NCI-H2107 (cell line): ENCODE data around the gene POLR3GL.

Experiments
- DNase-seq: peaks from one replicate; lab custom pipeline; 2025; lab: John Stamatoyannopoulos, UW

Gene POLR3GL

GRCh38 chr1:145977016-145977415 is 12.5 kb downstream of the POLR3GL start:
- DNase-seq: no peak

GRCh38 chr1:145977486-145978470 is 13.3 kb downstream of the POLR3GL start:
- peak; percentile 79 for DNase-seq

- no peak for DNase-seq
Measured at GRCh38 chr1:145978471-145978853, 14.0 kb downstream of the POLR3GL start.

GRCh38 chr1:145978854-145979745 is 14.6 kb downstream of the POLR3GL start:
- peak; percentile 97 for DNase-seq

- no peak for DNase-seq
Measured at GRCh38 chr1:145979746-145980456, 15.4 kb downstream of the POLR3GL start.

- DNase-seq: no peak
Measured at GRCh38 chr1:145980457-145980994, 16.0 kb downstream of the POLR3GL start.

GRCh38 chr1:145982010-145982723 is 17.7 kb downstream of the POLR3GL start:
- DNase-seq: no peak

- no peak for DNase-seq
Measured at GRCh38 chr1:145983206-145983675, 18.8 kb downstream of the POLR3GL start.

GRCh38 chr1:145983960-145984830 is 19.7 kb downstream of the POLR3GL start:
- no peak for DNase-seq

GRCh38 chr1:145985129-145985501 is 20.6 kb downstream of the POLR3GL start:
- no peak for DNase-seq

GRCh38 chr1:145985502-145986439 is 21.3 kb downstream of the POLR3GL start:
- DNase-seq: no peak

GRCh38 chr1:145986551-145986950 is 22.1 kb downstream of the POLR3GL start:
- no peak for DNase-seq

GRCh38 chr1:145987926-145988325 is 23.4 kb downstream of the POLR3GL start:
- DNase-seq: no peak

- DNase-seq: no peak
Measured at GRCh38 chr1:145988773-145989172, 24.3 kb downstream of the POLR3GL start.

GRCh38 chr1:145990249-145990855 is 25.9 kb downstream of the POLR3GL start:
- DNase-seq: no peak

GRCh38 chr1:145991735-145992412 is 27.4 kb downstream of the POLR3GL start:
- DNase-seq: no peak

- DNase-seq: no peak
Measured at GRCh38 chr1:145992502-145992936, 28.0 kb downstream of the POLR3GL start.
